Right renal pelvis (tissue), 4 donors: ENCODE data around the gene KNSTRN. TPM values are rescaled to one million over a fixed set of nuclear protein-coding genes. Genes with fewer than 3 reads are reported as not detected.

Experiments used
- DNase-seq, 4 donors: peaks; one replicate each; pipeline ENCODE4 v3.0.0-alpha.2; 2013; ENCODE audit warnings: low read depth in 4 of 4, low spot score in 3 of 4, missing footprints in 1 of 4
- polyA plus RNA-seq, 4 donors: library from polyadenylated mRNA; unstranded; fragments of 120-200 nt; gene quantifications; one replicate each; pipeline ENCODE4 v1.2.1, GENCODE V29; 2013; ENCODE audit not compliant: insufficient read length in 4 of 4

Gene KNSTRN
- polyA plus RNA-seq, 4 donors = 29.5 to 34.7 (median 31.0) TPM

DNA sequence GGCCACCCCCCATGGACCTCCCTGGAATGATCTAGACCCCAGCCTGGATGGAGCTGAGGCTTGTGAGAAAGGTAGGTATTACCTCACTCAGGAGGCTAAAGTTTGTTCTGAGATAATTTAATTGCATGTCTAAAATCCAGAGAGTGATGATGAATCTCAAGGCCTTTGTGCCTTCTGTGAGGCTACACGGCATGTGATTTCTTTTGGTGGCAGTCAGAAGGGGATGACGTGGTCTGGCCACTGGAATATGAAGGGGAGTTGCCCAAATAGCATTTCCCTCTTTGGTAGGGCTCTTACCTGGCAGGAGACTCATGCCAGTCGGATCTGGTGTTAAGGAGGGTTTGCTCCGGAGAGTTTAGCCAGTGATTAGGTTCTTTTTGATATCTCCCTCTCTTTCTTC lies 60.7 kb downstream of the KNSTRN start:
- DNase-seq = no peak

DNA sequence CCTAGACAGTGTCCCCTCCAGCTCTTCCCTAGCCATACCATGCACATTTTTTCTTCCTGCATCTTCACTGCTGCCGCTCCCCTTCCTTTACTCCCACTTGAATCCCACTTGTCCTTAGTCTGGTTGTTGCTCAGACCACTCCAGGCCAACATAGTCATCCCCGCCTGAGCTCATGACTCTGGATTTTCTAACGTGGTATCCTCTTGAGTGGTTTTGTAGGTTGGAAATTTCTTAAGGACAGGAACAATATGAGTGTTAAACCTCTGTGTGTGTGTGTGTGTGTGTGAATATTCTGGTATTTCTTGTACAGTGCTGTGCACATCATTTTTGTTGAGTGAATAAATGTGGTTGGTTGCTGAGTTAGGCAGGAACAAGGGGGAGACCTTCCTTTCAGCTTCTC lies 61.3 kb downstream of the KNSTRN start:
- DNase-seq = no peak

Other genes starting within 250 kb of the KNSTRN start
- gene BUB1B, start 221.7 kb upstream of the KNSTRN start, polyA plus RNA-seq = 10 to 100 TPM; 27.1 to 31.3 (median 29.6) TPM
- gene PAK6, start 143.7 kb upstream of the KNSTRN start, polyA plus RNA-seq = 1 to 10 TPM; 6.3 to 6.7 (median 6.6) TPM
- under 1 TPM in 1 of 4 donors, not detected in 3; 0.26 TPM for gene ANKRD63, start 99.7 kb upstream of the KNSTRN start, polyA plus RNA-seq
- 10 to 100 TPM in 2 of 4 donors, 1 to 10 TPM in 2; 7.9 to 12.3 (median 10.3) TPM for gene PLCB2, start 74.8 kb upstream of the KNSTRN start, polyA plus RNA-seq
- 10 to 100 TPM; 20.1 to 23.2 (median 20.6) TPM for gene INAFM2, start 59.0 kb upstream of the KNSTRN start, polyA plus RNA-seq
- gene CCDC9B, start 41.8 kb upstream of the KNSTRN start, polyA plus RNA-seq = 10 to 100 TPM in 1 of 4 donors, 1 to 10 TPM in 3; 3.9 to 10.8 (median 7.6) TPM
- gene PHGR1, start 31.7 kb upstream of the KNSTRN start, polyA plus RNA-seq = not detected
- 1 to 10 TPM in 1 of 4 donors, under 1 TPM in 3; 0.18 to 1.3 (median 0.62) TPM for gene DISP2, start 24.5 kb upstream of the KNSTRN start, polyA plus RNA-seq
- 10 to 100 TPM; 63.3 to 79.3 (median 72.3) TPM for gene IVD, start 23.1 kb downstream of the KNSTRN start, polyA plus RNA-seq
- gene BAHD1, start 58.2 kb downstream of the KNSTRN start, polyA plus RNA-seq = 10 to 100 TPM; 20.2 to 27.4 (median 21.7) TPM
- gene CHST14, start 88.3 kb downstream of the KNSTRN start, polyA plus RNA-seq = 10 to 100 TPM; 34.6 to 42.8 (median 39.7) TPM
- 10 to 100 TPM; 25.9 to 30.1 (median 27.7) TPM for gene CCDC32, start 182.3 kb downstream of the KNSTRN start, polyA plus RNA-seq
- 10 to 100 TPM; 11.1 to 14.4 (median 12.6) TPM for gene RPUSD2, start 186.6 kb downstream of the KNSTRN start, polyA plus RNA-seq
- gene KNL1, start 211.5 kb downstream of the KNSTRN start, polyA plus RNA-seq = 10 to 100 TPM; 18.2 to 22.7 (median 20.2) TPM